GM19372 (cell line): ENCODE measurements around the gene COL18A1.

Experiments used
- ATAC-seq: cut with Tn5 transposase; IDR thresholded peaks from one replicate; pipeline ENCODE4 v1.9.1; 2021; ENCODE audit warnings: mild to moderate bottlenecking, low read depth, moderate library complexity; ENCODE audit not compliant: unreplicated experiment

The COL18A1 gene

GRCh38 chr21:45475797-45476570 is 71.0 kb downstream of the COL18A1 start:
- no peak for ATAC-seq

GRCh38 chr21:45476582-45476981 is 71.6 kb downstream of the COL18A1 start:
- ATAC-seq, result no peak

- no peak for ATAC-seq
These were observed 72.5 kb downstream of the COL18A1 start for GRCh38 chr21:45477176-45478114.

GRCh38 chr21:45478115-45478801 is 73.3 kb downstream of the COL18A1 start:
- ATAC-seq, result no peak

GRCh38 chr21:45478816-45479669 is 74.1 kb downstream of the COL18A1 start:
- ATAC-seq, result no peak

- no peak for ATAC-seq
These were observed 75.0 kb downstream of the COL18A1 start for GRCh38 chr21:45479691-45480675.

GRCh38 chr21:45480701-45481500 is 75.9 kb downstream of the COL18A1 start:
- ATAC-seq, result no peak

- no peak for ATAC-seq
These were observed 76.6 kb downstream of the COL18A1 start for GRCh38 chr21:45481566-45481965.

- no peak for ATAC-seq
These were observed 77.3 kb downstream of the COL18A1 start for GRCh38 chr21:45481977-45482898.

GRCh38 chr21:45482899-45483821 is 78.2 kb downstream of the COL18A1 start:
- ATAC-seq, result no peak

GRCh38 chr21:45484318-45484717 is 79.4 kb downstream of the COL18A1 start:
- ATAC-seq, result no peak

GRCh38 chr21:45485686-45486442 is 80.9 kb downstream of the COL18A1 start:
- no peak for ATAC-seq

- no peak for ATAC-seq
These were observed 81.6 kb downstream of the COL18A1 start for GRCh38 chr21:45486443-45487160.

- ATAC-seq, result no peak
These were observed 82.3 kb downstream of the COL18A1 start for GRCh38 chr21:45487161-45487806.
